Neuronal stem cell (in vitro differentiated cells): ENCODE measurements around the gene CRYAA. TPM values are rescaled to one million over a fixed set of nuclear protein-coding genes. Genes with fewer than 3 reads are reported as not detected.
"Not testable (repeated sequence)": the region's sequence is repeated elsewhere in the genome, so short reads cannot be mapped to it uniquely, and the experiment has no call there.

Source experiments
- DNase-seq: peaks from one replicate; pipeline ENCODE4 v3.0.0-alpha.2; 2013; ENCODE audit warnings: low spot score
- H2AFZ ChIP-seq: one replicate; pipeline ENCODE4 v1.6.1; 2013; ENCODE audit warnings: mild to moderate bottlenecking, low read length, inconsistent platforms
- H2AK5ac ChIP-seq: 2 replicates; pipeline ENCODE4 v1.6.1; 2013; ENCODE audit warnings: low read depth, mild to moderate bottlenecking, inconsistent platforms, low read length, moderate library complexity, mixed read lengths
- H2BK120ac ChIP-seq: 2 replicates; pipeline ENCODE4 v1.6.1; 2013; ENCODE audit warnings: low read depth, mild to moderate bottlenecking, inconsistent platforms, low read length, moderate library complexity, mixed read lengths
- H2BK12ac ChIP-seq: one replicate; pipeline ENCODE4 v1.6.1; 2013; ENCODE audit warnings: low read length, inconsistent platforms
- H2BK15ac ChIP-seq: 2 replicates; pipeline ENCODE4 v1.6.1; 2013; ENCODE audit warnings: mild to moderate bottlenecking, low read length, inconsistent platforms, mixed read lengths
- H2BK5ac ChIP-seq: one replicate; pipeline ENCODE4 v1.6.1; 2013; ENCODE audit warnings: inconsistent platforms, mild to moderate bottlenecking, low read length, moderate library complexity
- H3K14ac ChIP-seq: one replicate; pipeline ENCODE4 v1.6.1; 2013; ENCODE audit warnings: low read length, inconsistent platforms
- H3K18ac ChIP-seq: 2 replicates; pipeline ENCODE4 v1.6.1; 2013; ENCODE audit warnings: low read length, inconsistent platforms
- H3K23ac ChIP-seq: 2 replicates; pipeline ENCODE4 v1.6.1; 2013; ENCODE audit warnings: low read depth, mild to moderate bottlenecking, mixed read lengths, low read length, inconsistent platforms; ENCODE audit not compliant: poor library complexity
- H3K27ac ChIP-seq: replicated peaks from 3 replicates; pipeline ENCODE4 v1.5.1; 2013; ENCODE audit warnings: low read length, inconsistent platforms
- H3K27me3 ChIP-seq, 3 experiments: 2 replicates each; pipeline ENCODE4 v1.6.1; 2013; ENCODE audit warnings: low read length in 3 of 3, mild to moderate bottlenecking in 2 of 3, inconsistent platforms in 1 of 3, low read depth in 1 of 3, mixed read lengths in 1 of 3, moderate library complexity in 1 of 3; ENCODE audit not compliant: control insufficient read depth in 3 of 3, insufficient read depth in 3 of 3
- H3K36me3 ChIP-seq, 2 donors: replicated peaks in 1 of 2; 2 replicates each; pipeline ENCODE4 v1.6.1; 2013; ENCODE audit warnings: low read length in 2 of 2; ENCODE audit not compliant: control insufficient read depth in 2 of 2, insufficient read depth in 2 of 2
- H3K4ac ChIP-seq: 2 replicates; pipeline ENCODE4 v1.6.1; 2013; ENCODE audit warnings: inconsistent platforms, mild to moderate bottlenecking, low read length, moderate library complexity
- H3K4me1 ChIP-seq, 2 donors: 1 replicate in 1 of 2; 2 replicates in 1 of 2; pipeline ENCODE4 v1.6.1; 2013; ENCODE audit warnings: low read length in 2 of 2, low read depth in 1 of 2; ENCODE audit not compliant: control insufficient read depth in 2 of 2, insufficient read depth in 1 of 2
- H3K4me2 ChIP-seq: one replicate; pipeline ENCODE4 v1.6.1; 2013; ENCODE audit warnings: mild to moderate bottlenecking, low read length, inconsistent platforms; ENCODE audit not compliant: insufficient read depth, poor library complexity, severe bottlenecking
- H3K4me3 ChIP-seq, 2 donors: 2 replicates each; pipeline ENCODE4 v1.5.1; 2013; ENCODE audit warnings: low read length in 2 of 2, mild to moderate bottlenecking in 2 of 2, inconsistent platforms in 1 of 2, moderate library complexity in 1 of 2
- H3K79me1 ChIP-seq: one replicate; pipeline ENCODE4 v1.6.1; 2013; ENCODE audit warnings: low read depth, mild to moderate bottlenecking, inconsistent platforms, low read length, moderate library complexity
- H3K9ac ChIP-seq: one replicate; pipeline ENCODE4 v1.6.1; 2013; ENCODE audit warnings: mild to moderate bottlenecking, low read depth, low read length, inconsistent platforms; ENCODE audit not compliant: poor library complexity
- H3K9me3 ChIP-seq, 2 donors: replicated peaks in 1 of 2; 2 replicates each; pipeline versions ENCODE3 to v1.6.1; 2013; ENCODE audit warnings: low read length in 2 of 2, mild to moderate bottlenecking in 2 of 2, inconsistent platforms in 1 of 2, low read depth in 1 of 2, mixed read lengths in 1 of 2, moderate library complexity in 1 of 2; ENCODE audit not compliant: control insufficient read depth in 2 of 2, insufficient read depth in 1 of 2
- H4K8ac ChIP-seq: one replicate; pipeline ENCODE4 v1.6.1; 2013; ENCODE audit warnings: low read depth, mild to moderate bottlenecking, inconsistent platforms, low read length, moderate library complexity
- H4K91ac ChIP-seq: one replicate; pipeline ENCODE4 v1.6.1; 2013; ENCODE audit warnings: low read length, low read depth, mild to moderate bottlenecking, inconsistent platforms; ENCODE audit not compliant: poor library complexity
- WGBS, 2 donors: extraction: QIAGEN DNeasy Blood & Tissue Kit; methylation state at CpG; one replicate each; pipeline ENCODE4 v1.1.7; 2013; ENCODE audit warnings: missing lambda C conversion rate in 2 of 2, mixed read lengths in 1 of 2; ENCODE audit not compliant: insufficient read length in 2 of 2, insufficient replicate concordance in 1 of 2; ENCODE audit errors: extremely low coverage in 2 of 2; 5-methylcytosine and 5-hydroxymethylcytosine counted together
- polyA plus RNA-seq, 2 experiments: library from polyadenylated mRNA; stranded (reverse); fragments of 200-250 nt; gene quantifications; one replicate each; pipeline ENCODE4 v1.2.3, GENCODE V29; 2013

Gene CRYAA
- not detected for polyA plus RNA-seq (2013, experiment 1 of 2)
- polyA plus RNA-seq (2013, experiment 2 of 2), result 0.10 TPM

GRCh38 chr21:43168708-43169107, at the start of gene CRYAA:
TSS of gene CRYAA (plus strand) at chr21:43169008. CDS start at chr21:43169100, 92 bp downstream.
- not testable (repeated sequence) for H2BK5ac ChIP-seq, H3K4me1 ChIP-seq, H3K4me3 ChIP-seq, H3K4ac ChIP-seq, H3K9me3 ChIP-seq, H3K79me1 ChIP-seq, H3K27me3 ChIP-seq, H3K18ac ChIP-seq, H2AFZ ChIP-seq, H3K14ac ChIP-seq, H4K91ac ChIP-seq, H2BK120ac ChIP-seq, H3K23ac ChIP-seq, H4K8ac ChIP-seq, H2BK12ac ChIP-seq, H2AK5ac ChIP-seq, H3K27ac ChIP-seq, DNase-seq, H2BK15ac ChIP-seq, H3K9ac ChIP-seq, H3K36me3 ChIP-seq, H3K4me2 ChIP-seq
- WGBS, 2 donors, result no CpG with 5 or more reads among the region's 16 CpGs

GRCh38 chr21:43130094-43130493, 38.7 kb upstream of the CRYAA start:
- H2AFZ ChIP-seq, H2BK15ac ChIP-seq, H3K4me3 ChIP-seq, H3K36me3 ChIP-seq, H3K23ac ChIP-seq, H2AK5ac ChIP-seq, H3K27me3 ChIP-seq, H2BK12ac ChIP-seq, H2BK5ac ChIP-seq, H3K14ac ChIP-seq, H3K79me1 ChIP-seq, H3K9me3 ChIP-seq, H3K4me2 ChIP-seq, DNase-seq, H3K18ac ChIP-seq, H3K27ac ChIP-seq, H4K8ac ChIP-seq, H3K9ac ChIP-seq, H3K4ac ChIP-seq, H3K4me1 ChIP-seq, H2BK120ac ChIP-seq, H4K91ac ChIP-seq: not testable (repeated sequence)
- no CpG with 5 or more reads among the region's 7 CpGs for WGBS, 2 donors

GRCh38 chr21:43134520-43134919, 34.3 kb upstream of the CRYAA start:
- H3K14ac ChIP-seq, H3K23ac ChIP-seq, H4K91ac ChIP-seq, H2AFZ ChIP-seq, H3K4ac ChIP-seq, DNase-seq, H3K36me3 ChIP-seq, H3K27ac ChIP-seq, H3K4me1 ChIP-seq, H3K27me3 ChIP-seq, H3K9me3 ChIP-seq, H2BK120ac ChIP-seq, H2AK5ac ChIP-seq, H3K18ac ChIP-seq, H4K8ac ChIP-seq, H3K79me1 ChIP-seq, H2BK15ac ChIP-seq, H3K4me3 ChIP-seq, H3K4me2 ChIP-seq, H2BK5ac ChIP-seq, H3K9ac ChIP-seq, H2BK12ac ChIP-seq: not testable (repeated sequence)
- WGBS, 2 donors, result no CpG with 5 or more reads among the region's 10 CpGs

- H3K18ac ChIP-seq, H3K9me3 ChIP-seq, H3K4me2 ChIP-seq, H3K4me3 ChIP-seq, H3K14ac ChIP-seq, H2BK120ac ChIP-seq, H3K27ac ChIP-seq, H3K4ac ChIP-seq, H2BK15ac ChIP-seq, H2AK5ac ChIP-seq, H2BK5ac ChIP-seq, H3K79me1 ChIP-seq, H3K36me3 ChIP-seq, H3K4me1 ChIP-seq, DNase-seq, H2BK12ac ChIP-seq, H2AFZ ChIP-seq, H3K27me3 ChIP-seq, H4K91ac ChIP-seq, H3K23ac ChIP-seq, H3K9ac ChIP-seq, H4K8ac ChIP-seq: not testable (repeated sequence)
- no CpG with 5 or more reads among the region's 8 CpGs for WGBS, 2 donors
Observed at GRCh38 chr21:43138944-43139343, 29.9 kb upstream of the CRYAA start.
